Esophagus muscularis mucosa (tissue), 4 donors: ENCODE data around the gene LSM3. TPM values are rescaled to one million over a fixed set of nuclear protein-coding genes. Genes with fewer than 3 reads are reported as not detected.
"Not testable (repeated sequence)": the region's sequence is repeated elsewhere in the genome, so short reads cannot be mapped to it uniquely, and the experiment has no call there.

Experiments used
- DNase-seq: peaks from one replicate; pipeline ENCODE4 v3.0.0-alpha.2; 2017; ENCODE audit errors: extremely low spot score
- H3K27ac ChIP-seq, 4 donors: fragments of 200-600 bp; sonication (generic); replicated peaks in 1 of 4; 1 replicate in 3 of 4; 2 replicates in 1 of 4; pipeline ENCODE4 v1.5.1; 2016 to 2019; ENCODE audit warnings: mild to moderate bottlenecking in 1 of 4
- H3K27me3 ChIP-seq, 4 donors: fragments of 200-600 bp; sonication (generic); one replicate each; pipeline versions ENCODE4 v1.5.1 to v1.6.0; 2016 to 2019
- H3K36me3 ChIP-seq, 4 donors: fragments of 200-600 bp; sonication (generic); one replicate each; pipeline ENCODE4 v1.5.1; 2016 to 2019
- H3K4me1 ChIP-seq, 4 donors: fragments of 200-600 bp; sonication (generic); one replicate each; pipeline ENCODE4 v1.5.1; 2016 to 2019
- H3K4me3 ChIP-seq, 4 donors: fragments of 200-600 bp; sonication (generic); 1 replicate in 2 of 4; 2 replicates in 2 of 4; pipeline ENCODE4 v1.5.1; 2016 to 2019; ENCODE audit warnings: mild to moderate bottlenecking in 4 of 4, moderate library complexity in 1 of 4
- H3K9me3 ChIP-seq, 4 donors: fragments of 200-600 bp; sonication (generic); 1 replicate in 3 of 4; 2 replicates in 1 of 4; pipeline ENCODE4 v1.5.1; 2016 to 2019
- EP300 ChIP-seq: sonication (generic); formaldehyde crosslinking; IDR thresholded peaks from one replicate; pipeline ENCODE4 v1.6.1; 2017; ENCODE audit warnings: antibody characterized with exemption
- POLR2A ChIP-seq: fragments of 450-650 bp; IDR thresholded peaks from one replicate; pipeline ENCODE4 v1.6.1; 2017; ENCODE audit warnings: antibody characterized with exemption, moderate library complexity, mild to moderate bottlenecking, low read depth
- POLR2AphosphoS5 ChIP-seq, 2 donors: sonication (generic); formaldehyde crosslinking; IDR thresholded peaks; one replicate each; pipeline ENCODE4 v1.6.1; 2017; ENCODE audit warnings: antibody characterized with exemption in 2 of 2
- WGBS: methylation state at CpG from one replicate; pipeline ENCODE4 v1.1.5; 2018; 5-methylcytosine and 5-hydroxymethylcytosine counted together
- intact Hi-C: fragments of 100-400 bp; cut with DNase I; formaldehyde crosslinking; loops from one replicate; pipeline ENCODE4 v1.15.1; 2023
- total RNA-seq, 4 donors: library from RNA; depleted of rRNA; stranded (reverse); fragments of >200 nt; gene quantifications; one replicate each; pipeline versions ENCODE4 v1.1.0 to v1.2.1, GENCODE V29; 2016
- TF ChIP-seq, protein P1 (sequence below), 3 experiments: fragments of 200-600 bp in 2 of 3; fragments of 450-650 bp in 1 of 3; sonication (generic) in 2 of 3; IDR thresholded peaks; one replicate each; pipeline ENCODE4 v1.5.1; 2017 to 2019; ENCODE audit warnings: antibody characterized with exemption in 3 of 3, mild to moderate bottlenecking in 2 of 3, moderate library complexity in 1 of 3

The LSM3 gene
- total RNA-seq, 4 donors from 2014 or later: 8.0 to 12.0 (median 9.6) TPM

DNA sequence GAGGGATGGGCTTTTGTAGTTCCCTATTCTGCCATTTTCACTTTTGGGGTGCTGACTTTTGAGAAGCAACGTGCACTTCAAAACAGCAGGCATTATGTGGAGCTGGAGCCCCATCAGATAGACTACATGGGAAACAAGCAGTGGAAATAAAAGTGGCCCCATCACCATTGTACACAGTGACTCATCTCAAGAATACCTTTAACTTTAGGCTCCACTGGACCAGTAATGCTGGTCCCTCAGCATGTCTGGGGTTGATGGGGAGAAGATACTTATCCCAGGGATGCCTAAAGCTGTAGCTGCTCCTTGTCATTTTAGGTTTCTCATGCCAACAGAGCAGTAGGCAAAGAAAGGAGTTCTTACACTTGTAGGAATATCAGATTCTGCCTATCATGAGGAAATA, 45.0 kb downstream of the LSM3 start:
- H3K27me3 ChIP-seq: peaks cover 0 to 8% (median 0%) of the 10 kb centered on the region in 4 donors
- no peak overlapping the region for H3K27ac ChIP-seq
- TF ChIP-seq EP300 (no peak), POLR2AphosphoS5 (IDR thresholded peaks at IDR 0.05) (no peak)
- TF ChIP-seq, protein P1, sequence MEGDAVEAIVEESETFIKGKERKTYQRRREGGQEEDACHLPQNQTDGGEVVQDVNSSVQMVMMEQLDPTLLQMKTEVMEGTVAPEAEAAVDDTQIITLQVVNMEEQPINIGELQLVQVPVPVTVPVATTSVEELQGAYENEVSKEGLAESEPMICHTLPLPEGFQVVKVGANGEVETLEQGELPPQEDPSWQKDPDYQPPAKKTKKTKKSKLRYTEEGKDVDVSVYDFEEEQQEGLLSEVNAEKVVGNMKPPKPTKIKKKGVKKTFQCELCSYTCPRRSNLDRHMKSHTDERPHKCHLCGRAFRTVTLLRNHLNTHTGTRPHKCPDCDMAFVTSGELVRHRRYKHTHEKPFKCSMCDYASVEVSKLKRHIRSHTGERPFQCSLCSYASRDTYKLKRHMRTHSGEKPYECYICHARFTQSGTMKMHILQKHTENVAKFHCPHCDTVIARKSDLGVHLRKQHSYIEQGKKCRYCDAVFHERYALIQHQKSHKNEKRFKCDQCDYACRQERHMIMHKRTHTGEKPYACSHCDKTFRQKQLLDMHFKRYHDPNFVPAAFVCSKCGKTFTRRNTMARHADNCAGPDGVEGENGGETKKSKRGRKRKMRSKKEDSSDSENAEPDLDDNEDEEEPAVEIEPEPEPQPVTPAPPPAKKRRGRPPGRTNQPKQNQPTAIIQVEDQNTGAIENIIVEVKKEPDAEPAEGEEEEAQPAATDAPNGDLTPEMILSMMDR (IDR thresholded peaks at IDR 0.05): no peak
- no peak overlapping the region for H3K4me3 ChIP-seq
- DNase-seq: no peak
- intact Hi-C loops: no loop called here
- H3K36me3 ChIP-seq: no peaks in the 10 kb centered on the region
- peaks cover 0 to 11% (median 8%) of the 10 kb centered on the region in 4 donors for H3K9me3 ChIP-seq
- WGBS: 71% methylated on average over 1 of the region's 1 CpG
- H3K4me1 ChIP-seq: no peaks in the 10 kb centered on the region

GRCh38 chr3:14224895-14225294, 46.3 kb downstream of the LSM3 start:
- H3K36me3 ChIP-seq: no peaks in the 10 kb centered on the region
- peaks cover 0 to 8% (median 0%) of the 10 kb centered on the region in 4 donors for H3K27me3 ChIP-seq
- WGBS: 72% methylated on average over 5 of the region's 6 CpGs
- H3K27ac ChIP-seq: no peak overlapping the region
- no peak for DNase-seq
- intact Hi-C loops: no loop called here
- TF ChIP-seq POLR2A (no peak), POLR2AphosphoS5 (IDR thresholded peaks at IDR 0.05) (no peak), EP300 (no peak)
- TF ChIP-seq, protein P1 (IDR thresholded peaks at IDR 0.05): no peak
- no peaks in the 10 kb centered on the region for H3K4me1 ChIP-seq
- H3K9me3 ChIP-seq: peaks cover 0 to 11% (median 8%) of the 10 kb centered on the region in 4 donors
- H3K4me3 ChIP-seq: no peak overlapping the region

DNA sequence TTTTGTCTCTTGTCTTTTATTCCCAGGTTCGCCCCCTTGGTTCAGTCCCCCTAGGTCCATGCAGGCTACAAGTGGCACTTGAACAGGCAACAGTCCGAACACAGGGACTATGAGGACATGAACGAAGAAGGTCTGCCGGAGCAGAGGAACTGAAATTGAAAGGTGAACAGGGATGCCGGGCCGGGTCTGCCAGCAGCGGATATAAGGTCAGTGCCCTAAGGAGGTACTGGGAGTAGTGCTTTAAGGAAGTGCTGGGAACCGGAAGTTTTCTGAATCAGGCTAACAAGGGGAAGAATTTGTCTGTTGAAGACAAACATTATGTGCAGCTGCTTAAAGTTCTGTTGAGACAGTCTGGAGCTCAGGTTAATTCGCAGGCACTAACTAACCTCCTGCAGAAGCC, 46.8 kb downstream of the LSM3 start:
- H3K9me3 ChIP-seq: peaks cover 0 to 11% (median 8%) of the 10 kb centered on the region in 4 donors
- H3K4me1 ChIP-seq: no peaks in the 10 kb centered on the region
- DNase-seq: no peak
- intact Hi-C loops: no loop called here
- H3K36me3 ChIP-seq: no peaks in the 10 kb centered on the region
- 77% methylated on average over 9 of the region's 9 CpGs for WGBS
- no peak overlapping the region for H3K27ac ChIP-seq
- TF ChIP-seq POLR2A: no peak
- TF ChIP-seq POLR2AphosphoS5 (IDR thresholded peaks at IDR 0.05): no peak
- H3K4me3 ChIP-seq: no peak overlapping the region
- peaks cover 0 to 8% (median 0%) of the 10 kb centered on the region in 4 donors for H3K27me3 ChIP-seq

DNA sequence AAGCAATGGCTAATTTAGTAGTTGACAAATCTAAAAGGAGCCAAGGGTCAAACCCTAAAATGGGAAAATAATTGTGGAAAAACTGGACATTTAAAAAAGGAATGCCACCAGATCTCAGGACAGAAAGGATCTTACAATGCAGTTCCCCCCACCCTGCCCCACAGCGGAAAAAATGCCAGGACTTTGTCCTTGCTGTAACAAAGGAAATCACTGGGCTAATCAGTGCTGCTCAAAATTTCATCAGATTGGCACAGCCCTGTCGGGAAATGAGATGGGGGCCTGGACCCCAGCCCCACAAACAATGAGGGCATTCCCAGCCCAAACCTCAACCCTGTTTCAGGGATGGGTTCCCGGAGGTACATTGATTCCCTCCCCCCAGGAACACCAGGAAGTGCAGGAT, 47.7 kb downstream of the LSM3 start:
- H3K4me1 ChIP-seq, H3K36me3 ChIP-seq, H3K27ac ChIP-seq, DNase-seq, H3K27me3 ChIP-seq, H3K4me3 ChIP-seq, H3K9me3 ChIP-seq, intact Hi-C loops: not testable (repeated sequence)
- 83% methylated on average over 3 of the region's 3 CpGs for WGBS

DNA sequence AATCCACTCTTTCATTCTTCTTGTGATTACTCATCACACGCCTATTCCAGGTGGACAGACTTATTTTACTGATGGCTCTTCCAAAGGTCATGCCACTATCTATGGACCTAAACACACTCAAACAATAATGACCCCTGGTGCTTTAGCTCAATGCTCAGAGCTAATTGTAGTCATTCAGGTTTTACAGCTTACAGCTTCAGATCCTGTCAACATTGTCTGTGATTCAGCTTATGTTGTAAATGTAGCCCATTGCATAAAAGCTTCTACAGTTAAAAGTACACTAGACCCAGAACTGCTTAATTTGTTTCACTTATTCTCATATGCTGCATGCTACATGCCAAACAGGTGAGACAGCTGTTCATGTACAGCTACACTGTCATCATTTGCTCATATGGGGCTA, 49.2 kb downstream of the LSM3 start:
- WGBS: 51% methylated on average over 1 of the region's 1 CpG
- intact Hi-C loops: no loop called here

More for the DNA sequence above, 49.2 kb downstream of the LSM3 start:
- Histone ChIP-seq H3K27me3 (peaks cover 0 to 8% (median 0%) of the 10 kb centered on the region in 4 donors), H3K4me1 (peaks cover 0 to 5% (median 0%) of the 10 kb centered on the region in 4 donors), H3K4me3 (no peak overlapping the region), H3K9me3 (no peaks in the 10 kb centered on the region), H3K27ac (no peak overlapping the region), H3K36me3 (no peaks in the 10 kb centered on the region)
- TF ChIP-seq, protein P1 (IDR thresholded peaks at IDR 0.05): no peak
- TF ChIP-seq EP300 (no peak), POLR2AphosphoS5 (IDR thresholded peaks at IDR 0.05) (no peak), POLR2A (no peak)
- no peak for DNase-seq
